ENCODE measurements around the gene CTR9. TPM values are rescaled to one million over a fixed set of nuclear protein-coding genes. Genes with fewer than 3 reads are reported as not detected.
A peak's percentile ranks its signal among the peaks of the same experiment; 100 is the strongest.

Gene CTR9
- total RNA-seq, 1 donor from 2014 or later = 35.4 TPM

GRCh38 chr11:10743354-10744000, 7.6 kb upstream of the CTR9 start:
- DNase-seq = no peak

GRCh38 chr11:10744206-10744605, 6.8 kb upstream of the CTR9 start:
- no peak for DNase-seq

GRCh38 chr11:10746871-10747270, 4.2 kb upstream of the CTR9 start:
- DNase-seq = no peak

GRCh38 chr11:10747733-10748132, 3.3 kb upstream of the CTR9 start:
- no peak for DNase-seq

- no peak for DNase-seq
These were observed 1.6 kb upstream of the CTR9 start for GRCh38 chr11:10749476-10749875.

DNA sequence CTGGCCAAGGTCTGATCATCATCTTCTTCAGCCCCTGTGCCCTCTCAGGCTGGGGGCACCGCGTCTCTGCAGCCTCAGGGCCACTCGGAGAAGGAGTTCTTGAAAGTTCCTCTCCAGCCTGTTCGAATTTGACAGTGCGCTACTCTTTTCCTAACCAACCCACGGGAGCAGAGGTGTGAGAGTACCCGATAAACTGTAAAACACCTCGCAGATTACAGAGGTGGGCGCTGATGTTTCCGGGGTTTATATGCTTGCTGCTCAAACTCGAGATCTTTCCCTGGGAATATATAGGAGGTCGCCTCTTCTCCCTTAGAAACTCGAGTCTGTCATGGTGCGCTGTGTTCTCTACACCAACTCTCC, 515 bp downstream of the CTR9 start:
- no peak for DNase-seq

GRCh38 chr11:10752061-10752460, 1.0 kb downstream of the CTR9 start:
- no peak for DNase-seq

- DNase-seq = no peak
These were observed 1.4 kb downstream of the CTR9 start for GRCh38 chr11:10752486-10752885.

DNA sequence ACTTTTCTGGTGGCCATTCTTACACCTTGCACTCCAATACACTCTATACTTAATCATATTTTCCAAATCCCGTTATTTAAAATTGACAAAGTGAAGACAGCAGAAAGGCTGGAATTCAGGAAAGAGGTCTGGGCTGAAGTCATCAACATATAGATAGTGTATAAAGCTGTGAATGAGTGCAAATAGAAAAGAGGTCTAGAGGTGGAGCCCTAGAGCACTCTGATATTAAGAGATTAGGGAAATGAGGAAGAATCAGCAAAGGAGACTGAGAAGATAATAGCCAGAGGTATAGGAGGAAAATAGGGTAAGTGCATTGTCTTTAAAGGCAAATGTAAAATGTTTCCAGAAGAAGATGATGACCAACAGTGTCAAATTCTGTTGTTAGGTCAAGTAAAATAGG, 7.9 kb downstream of the CTR9 start:
- DNase-seq = peak; percentile 15

DNA sequence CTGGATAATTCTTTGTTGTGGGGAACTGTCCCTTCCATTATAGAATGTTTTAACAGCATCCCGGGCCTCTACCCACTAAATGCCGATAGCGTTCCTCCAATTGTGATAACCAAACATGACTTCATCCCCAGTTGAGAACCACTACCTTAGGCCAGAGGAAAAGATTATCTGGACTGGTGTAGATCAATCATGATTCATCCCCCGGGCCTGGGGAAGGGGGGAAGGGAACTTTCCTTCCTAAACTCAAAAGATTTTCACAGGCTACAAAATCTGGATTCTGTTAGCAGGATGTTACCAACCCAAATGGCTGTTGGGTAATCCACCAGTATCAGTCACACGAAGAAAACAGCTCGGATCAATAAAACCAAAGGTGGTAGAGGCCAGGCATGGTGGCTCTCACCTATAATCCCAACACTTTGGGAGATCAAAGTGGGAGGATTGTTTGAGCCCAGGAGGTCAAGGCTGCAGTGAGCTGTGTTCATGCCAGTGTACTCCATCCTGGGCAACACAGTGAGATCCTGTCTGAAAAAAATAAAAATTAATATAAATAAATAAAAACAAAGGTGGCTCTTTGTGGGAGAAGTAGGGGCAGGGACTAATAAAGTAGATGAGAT, 10.1 kb downstream of the CTR9 start:
- no peak for DNase-seq

DNA sequence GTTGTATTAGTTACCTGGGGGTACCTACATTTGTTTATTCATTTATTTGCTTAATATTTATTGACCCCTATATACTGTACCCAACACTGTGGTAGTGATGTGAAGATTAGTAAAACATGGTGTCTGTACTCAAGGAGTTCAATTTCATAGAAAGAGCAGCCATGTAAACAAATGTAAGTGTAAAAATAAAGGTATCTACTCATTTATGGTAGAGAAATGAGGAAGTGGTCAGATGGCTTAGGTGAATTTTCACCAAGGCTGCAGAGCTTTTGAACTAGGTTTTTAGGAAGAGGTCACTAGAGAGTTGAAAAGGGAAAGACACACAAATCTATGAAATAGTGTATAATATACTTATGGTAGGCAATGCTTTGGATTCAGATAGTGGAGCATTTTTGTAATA, 11.1 kb downstream of the CTR9 start:
- DNase-seq = no peak

- DNase-seq = no peak
These were observed 11.9 kb downstream of the CTR9 start for GRCh38 chr11:10762913-10763421.

GRCh38 chr11:10763766-10764165, 12.7 kb downstream of the CTR9 start:
- peak; percentile 15 for DNase-seq

DNA sequence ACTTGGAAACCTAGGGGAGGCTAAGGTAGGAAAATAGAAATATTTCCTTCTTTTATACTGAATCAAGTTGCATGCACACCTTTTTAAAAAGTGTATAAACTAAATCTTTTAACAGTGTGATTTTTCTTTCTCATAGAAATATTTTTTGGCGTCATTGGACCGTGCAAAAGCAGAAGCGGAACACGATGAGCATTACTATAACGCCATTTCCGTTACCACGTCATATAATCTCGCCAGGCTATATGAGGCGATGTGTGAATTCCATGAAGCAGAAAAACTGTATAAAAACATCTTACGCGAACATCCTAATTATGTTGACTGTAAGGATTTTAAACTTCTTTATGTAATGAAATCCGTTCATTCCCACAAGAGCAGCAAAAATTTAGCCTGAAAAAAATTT, 13.4 kb downstream of the CTR9 start:
- DNase-seq = no peak

GRCh38 chr11:10770626-10771254, 19.7 kb downstream of the CTR9 start:
- DNase-seq = peak; percentile 78

GRCh38 chr11:10771457-10771856, 20.4 kb downstream of the CTR9 start:
- DNase-seq = no peak

DNA sequence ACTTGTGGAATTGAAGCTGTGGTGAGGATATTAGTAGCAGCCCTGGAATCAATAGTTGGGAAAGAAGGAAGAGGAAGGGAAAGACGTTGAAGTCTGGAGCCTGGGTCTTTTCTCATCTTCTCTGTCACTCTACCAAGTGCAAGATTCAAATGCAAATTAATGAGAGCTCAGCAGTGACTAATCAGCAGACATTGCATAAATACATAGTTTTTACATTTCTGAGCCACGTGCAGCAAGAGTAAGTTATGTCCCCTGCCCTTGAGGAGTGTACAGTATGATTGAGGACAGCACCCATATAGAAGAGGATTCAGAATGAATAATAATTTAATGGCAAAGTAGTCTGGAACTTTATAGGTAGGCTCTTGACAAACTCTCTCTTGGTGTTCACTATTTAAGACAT, 23.8 kb downstream of the CTR9 start:
- no peak for DNase-seq

- no peak for DNase-seq
These were observed 26.3 kb downstream of the CTR9 start for GRCh38 chr11:10777393-10777793.

- DNase-seq = no peak
These were observed 26.8 kb downstream of the CTR9 start for GRCh38 chr11:10777806-10778205.

DNA sequence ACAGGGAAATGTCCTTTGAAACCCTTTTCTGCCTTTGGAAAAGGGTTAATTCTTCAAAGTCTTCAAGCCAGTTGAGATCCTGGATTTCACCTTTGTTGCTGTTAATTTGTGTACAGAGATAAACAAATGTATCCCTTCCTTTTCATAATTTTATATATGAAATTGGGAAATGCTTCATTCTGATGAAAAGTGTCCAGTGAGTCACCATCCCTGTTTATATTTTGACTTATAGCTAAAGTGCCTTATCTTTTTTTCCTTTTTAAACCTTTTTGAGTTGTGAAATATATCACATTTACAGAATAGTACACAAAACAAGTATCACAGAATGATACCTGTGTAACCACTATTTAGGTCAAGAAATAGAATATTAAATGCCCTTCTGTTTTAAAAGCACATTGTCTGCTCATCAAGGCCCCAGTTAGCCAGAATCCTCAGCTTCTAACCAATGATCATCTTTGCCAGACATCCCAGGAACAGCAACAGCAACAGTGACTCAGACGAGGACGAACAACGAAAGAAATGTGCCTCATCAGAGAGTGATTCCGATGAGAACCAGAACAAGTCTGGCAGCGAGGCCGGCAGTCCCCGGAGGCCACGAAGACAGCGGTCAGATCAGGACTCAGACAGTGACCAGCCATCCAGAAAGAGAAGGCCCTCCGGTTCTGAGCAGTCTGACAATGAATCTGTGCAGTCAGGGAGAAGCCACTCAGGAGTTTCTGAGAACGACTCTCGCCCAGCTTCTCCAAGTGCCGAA, 27.3 kb downstream of the CTR9 start:
- DNase-seq = no peak

DNA sequence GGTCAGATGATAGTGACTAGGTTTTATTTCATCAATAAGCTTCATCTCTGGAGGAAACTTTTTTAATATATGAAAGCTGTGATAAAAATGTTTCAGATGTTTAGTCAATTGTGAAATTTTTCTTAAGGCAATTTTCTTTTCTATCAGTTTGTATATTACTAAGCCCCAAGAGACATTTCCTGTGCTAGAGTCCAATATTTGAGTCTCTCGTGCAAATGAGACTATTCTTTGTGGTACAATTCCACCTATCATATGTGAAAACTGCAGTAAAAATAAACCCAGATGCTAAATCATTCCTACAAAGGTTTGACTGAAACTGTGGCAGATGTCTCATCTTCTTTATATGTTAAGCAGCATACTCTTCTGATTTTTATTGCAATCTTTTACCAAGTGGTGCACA, 28.0 kb downstream of the CTR9 start:
- no peak for DNase-seq

GRCh38 chr11:10780040-10780439, 29.0 kb downstream of the CTR9 start:
- no peak for DNase-seq

Measured in dermis blood vessel endothelial cell (primary cell).